ENCODE results near the gene TSPAN12.

DNA sequence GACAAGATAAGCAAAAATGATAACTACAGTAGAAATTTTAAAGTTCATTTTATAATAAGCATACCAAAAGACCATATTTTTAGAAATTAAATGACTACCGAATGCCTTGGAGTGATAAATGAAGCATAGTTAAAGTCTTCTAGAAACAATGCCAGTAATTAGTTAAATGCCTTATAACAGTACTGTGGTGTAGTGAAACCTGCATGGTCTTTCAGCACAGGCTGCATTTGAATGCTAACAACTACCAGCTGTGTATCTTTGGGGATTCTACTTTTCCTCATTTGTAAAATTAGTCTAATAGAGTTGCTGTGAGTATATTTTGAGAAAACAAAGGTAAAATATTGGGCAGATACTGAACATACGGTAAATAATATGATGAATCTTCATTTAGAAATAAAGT is 25.1 kb downstream of the TSPAN12 start:
- TF ChIP-seq, protein P1, sequence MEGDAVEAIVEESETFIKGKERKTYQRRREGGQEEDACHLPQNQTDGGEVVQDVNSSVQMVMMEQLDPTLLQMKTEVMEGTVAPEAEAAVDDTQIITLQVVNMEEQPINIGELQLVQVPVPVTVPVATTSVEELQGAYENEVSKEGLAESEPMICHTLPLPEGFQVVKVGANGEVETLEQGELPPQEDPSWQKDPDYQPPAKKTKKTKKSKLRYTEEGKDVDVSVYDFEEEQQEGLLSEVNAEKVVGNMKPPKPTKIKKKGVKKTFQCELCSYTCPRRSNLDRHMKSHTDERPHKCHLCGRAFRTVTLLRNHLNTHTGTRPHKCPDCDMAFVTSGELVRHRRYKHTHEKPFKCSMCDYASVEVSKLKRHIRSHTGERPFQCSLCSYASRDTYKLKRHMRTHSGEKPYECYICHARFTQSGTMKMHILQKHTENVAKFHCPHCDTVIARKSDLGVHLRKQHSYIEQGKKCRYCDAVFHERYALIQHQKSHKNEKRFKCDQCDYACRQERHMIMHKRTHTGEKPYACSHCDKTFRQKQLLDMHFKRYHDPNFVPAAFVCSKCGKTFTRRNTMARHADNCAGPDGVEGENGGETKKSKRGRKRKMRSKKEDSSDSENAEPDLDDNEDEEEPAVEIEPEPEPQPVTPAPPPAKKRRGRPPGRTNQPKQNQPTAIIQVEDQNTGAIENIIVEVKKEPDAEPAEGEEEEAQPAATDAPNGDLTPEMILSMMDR (conservative IDR thresholded peaks at IDR 0.05; ENCODE audit: low read depth, low read length) = no peak
- TF ChIP-seq MXI1 (IDR thresholded peaks at IDR 0.05; ENCODE audit: borderline replicate concordance, low read depth, low read length) (no peak), RAD21 (IDR thresholded peaks at IDR 0.05; ENCODE audit: low read length) (no peak), NFE2L2 (IDR thresholded peaks at IDR 0.05; ENCODE audit: low read depth, low read length) (no peak), POLR2A (IDR thresholded peaks at IDR 0.05; ENCODE audit: low read depth, low read length) (no peak)
- TF ChIP-seq, protein P2, sequence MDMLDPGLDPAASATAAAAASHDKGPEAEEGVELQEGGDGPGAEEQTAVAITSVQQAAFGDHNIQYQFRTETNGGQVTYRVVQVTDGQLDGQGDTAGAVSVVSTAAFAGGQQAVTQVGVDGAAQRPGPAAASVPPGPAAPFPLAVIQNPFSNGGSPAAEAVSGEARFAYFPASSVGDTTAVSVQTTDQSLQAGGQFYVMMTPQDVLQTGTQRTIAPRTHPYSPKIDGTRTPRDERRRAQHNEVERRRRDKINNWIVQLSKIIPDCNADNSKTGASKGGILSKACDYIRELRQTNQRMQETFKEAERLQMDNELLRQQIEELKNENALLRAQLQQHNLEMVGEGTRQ (IDR thresholded peaks at IDR 0.05; ENCODE audit: low read depth, low read length) = no peak
